LHCN-M2 (cell line): ENCODE results near the gene OTOA. TPM values are rescaled to one million over a fixed set of nuclear protein-coding genes. Genes with fewer than 3 reads are reported as not detected.
A peak's percentile ranks its signal among the peaks of the same experiment; 100 is the strongest.
"Not testable (repeated sequence)": the region's sequence is repeated elsewhere in the genome, so short reads cannot be mapped to it uniquely, and the experiment has no call there.

Source experiments
- DNase-seq: peaks from one replicate; pipeline ENCODE4 v3.0.0-alpha.2; 2012; ENCODE audit warnings: low read depth
- total RNA-seq: library from RNA; depleted of rRNA; stranded (reverse); fragments of >200 nt; gene quantifications from 2 replicates; pipeline ENCODE4 v1.2.3, GENCODE V29; 2014

The OTOA gene
- total RNA-seq, 1 experiment from 2014 or later, result 0.06 TPM

DNA sequence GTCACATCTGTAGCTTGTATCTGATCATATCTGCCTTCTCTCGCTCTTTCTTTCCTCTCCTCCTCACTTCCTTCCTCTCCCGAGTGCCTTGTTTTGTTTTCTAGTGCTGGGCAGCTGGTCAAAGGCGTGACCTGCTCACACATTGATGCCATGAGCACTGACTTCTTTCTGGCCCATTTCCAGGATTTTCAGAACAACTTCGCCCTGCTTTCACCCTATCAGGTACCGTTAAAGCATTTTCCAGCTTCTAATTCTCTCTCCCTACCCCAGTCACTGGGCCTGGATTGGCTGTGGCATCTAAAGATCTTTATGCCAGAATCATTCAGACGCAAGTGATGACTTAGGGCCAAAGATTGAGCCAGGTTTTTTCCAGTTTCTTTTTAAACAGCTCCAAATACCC is 55.5 kb downstream of the OTOA start:
- peak; percentile 12 for DNase-seq

DNA sequence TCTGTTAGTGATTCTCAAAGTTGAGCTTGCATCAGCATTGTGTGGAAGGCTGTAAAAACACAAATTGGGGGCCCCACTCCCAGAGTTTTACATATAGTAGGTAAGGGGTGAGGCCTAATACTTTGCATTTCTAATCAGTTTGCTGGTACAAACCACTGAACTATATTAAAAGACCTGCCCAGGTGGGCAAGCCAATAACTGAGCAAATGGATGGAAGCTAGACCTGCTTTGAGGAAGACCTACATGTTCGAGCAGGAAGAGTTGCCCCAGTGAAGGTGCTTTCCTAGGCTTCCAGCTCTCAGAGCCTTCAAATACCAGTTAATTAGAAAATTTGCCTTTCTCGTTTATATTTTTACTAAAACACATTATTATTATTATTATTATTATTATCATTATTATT is 56.8 kb downstream of the OTOA start:
- no peak for DNase-seq

DNA sequence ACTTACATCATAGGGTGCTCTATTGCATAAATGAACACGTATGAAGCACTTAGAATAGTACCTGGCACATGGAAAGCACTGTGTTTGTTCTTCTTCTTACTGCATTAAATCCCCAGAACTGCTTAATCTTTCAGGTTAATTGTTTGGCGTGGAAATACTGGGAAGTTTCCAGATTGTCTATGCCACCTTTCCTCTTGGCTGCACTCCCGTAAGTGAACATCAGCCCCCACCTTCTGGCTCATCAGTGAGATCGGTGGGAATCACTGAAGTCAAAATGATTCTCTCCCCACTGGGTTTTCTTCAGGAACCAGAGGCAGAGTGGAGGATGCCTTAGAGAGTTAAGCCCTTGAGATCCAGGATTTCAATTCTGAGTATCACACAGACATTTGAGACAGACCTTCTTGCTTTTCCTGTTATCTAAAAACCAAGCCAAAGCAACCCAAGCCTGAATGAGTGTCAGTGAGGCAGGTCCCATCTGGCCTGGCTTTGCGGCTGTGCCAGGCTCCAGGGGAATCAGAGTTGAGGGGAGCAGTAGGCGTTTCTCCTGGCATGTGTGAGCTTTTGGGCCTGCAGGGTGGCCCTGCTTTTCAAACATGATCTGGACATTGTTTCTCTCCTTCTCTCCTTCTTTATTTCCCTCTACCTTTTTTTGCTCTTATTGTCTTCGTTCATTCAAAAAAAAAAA is 59.1 kb downstream of the OTOA start:
- DNase-seq, result no peak

DNA sequence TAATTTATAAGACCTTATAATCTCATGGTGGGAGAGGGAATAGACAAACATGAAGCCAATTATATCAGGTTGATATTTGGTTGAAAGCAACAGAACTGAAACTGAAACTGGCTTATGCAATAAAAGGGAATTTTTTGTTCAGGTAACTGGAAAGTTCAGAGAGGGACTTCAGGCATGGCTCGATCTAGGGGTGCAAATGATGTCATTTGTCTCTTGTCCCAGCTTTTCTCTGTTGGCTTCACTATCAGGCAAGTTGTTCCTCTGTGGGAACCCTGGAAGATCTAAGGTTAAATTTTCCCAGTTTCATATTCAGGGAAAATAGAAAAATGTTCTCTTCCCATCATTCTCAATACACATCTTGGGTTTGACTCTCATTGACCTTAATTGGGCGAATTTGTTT is 59.8 kb downstream of the OTOA start:
- DNase-seq, result no peak

DNA sequence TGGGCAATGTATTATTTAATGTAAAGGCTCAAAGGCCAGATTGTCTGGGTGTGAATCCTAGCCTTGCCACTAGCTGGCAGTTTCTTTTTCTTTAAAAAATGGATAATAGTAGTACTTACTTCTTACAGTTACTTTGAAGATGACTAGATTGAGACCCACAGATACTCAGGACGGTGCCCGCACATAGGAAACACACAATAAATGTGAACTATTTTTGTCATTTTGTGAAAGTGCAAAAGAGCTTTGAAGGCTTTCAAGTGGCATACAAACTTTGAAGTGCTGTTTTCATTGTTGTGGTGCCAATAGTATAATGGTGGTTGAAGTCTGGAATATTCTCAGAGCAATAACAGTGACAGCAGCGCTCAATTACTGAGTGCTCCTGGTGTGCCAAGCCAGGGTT is 63.6 kb downstream of the OTOA start:
- no peak for DNase-seq

DNA sequence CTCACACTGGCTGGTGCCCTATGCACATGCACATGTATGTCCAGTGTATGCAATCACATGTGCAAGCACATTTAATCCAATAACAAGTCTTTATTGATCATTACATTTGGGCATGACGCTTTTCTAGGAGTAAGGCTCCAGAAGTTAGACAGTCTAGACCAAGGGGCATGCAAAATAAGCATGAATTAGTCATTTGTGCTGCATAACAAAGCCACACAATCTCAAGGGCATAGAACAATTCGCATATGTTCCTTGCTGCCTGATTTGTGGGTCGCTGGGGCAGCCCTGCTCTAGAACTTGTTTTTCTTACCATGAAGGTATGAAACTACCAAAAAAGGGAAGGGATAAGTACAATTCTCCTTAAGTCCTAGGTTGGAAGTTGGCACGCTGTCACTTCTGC is 67.5 kb downstream of the OTOA start:
- DNase-seq, result not testable (repeated sequence)

DNA sequence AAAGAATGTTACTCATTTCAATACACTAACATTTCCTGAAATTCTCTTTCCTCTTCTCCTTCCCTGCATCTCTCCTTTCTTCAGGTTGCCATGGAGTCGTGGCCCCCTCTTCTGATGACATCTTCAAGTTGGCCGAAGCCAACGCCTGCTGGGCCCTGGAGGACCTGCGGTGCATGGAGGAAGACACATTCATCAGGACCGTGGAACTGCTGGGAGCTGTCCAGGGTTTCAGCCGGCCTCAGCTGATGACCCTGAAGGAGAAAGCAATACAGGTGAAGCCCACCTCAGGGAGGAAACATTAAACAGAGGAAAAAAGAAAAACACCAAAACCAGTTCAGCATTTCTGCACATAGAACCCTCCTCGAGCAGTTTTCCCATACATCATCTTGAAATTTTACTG is 76.9 kb downstream of the OTOA start:
- DNase-seq, result not testable (repeated sequence)

DNA sequence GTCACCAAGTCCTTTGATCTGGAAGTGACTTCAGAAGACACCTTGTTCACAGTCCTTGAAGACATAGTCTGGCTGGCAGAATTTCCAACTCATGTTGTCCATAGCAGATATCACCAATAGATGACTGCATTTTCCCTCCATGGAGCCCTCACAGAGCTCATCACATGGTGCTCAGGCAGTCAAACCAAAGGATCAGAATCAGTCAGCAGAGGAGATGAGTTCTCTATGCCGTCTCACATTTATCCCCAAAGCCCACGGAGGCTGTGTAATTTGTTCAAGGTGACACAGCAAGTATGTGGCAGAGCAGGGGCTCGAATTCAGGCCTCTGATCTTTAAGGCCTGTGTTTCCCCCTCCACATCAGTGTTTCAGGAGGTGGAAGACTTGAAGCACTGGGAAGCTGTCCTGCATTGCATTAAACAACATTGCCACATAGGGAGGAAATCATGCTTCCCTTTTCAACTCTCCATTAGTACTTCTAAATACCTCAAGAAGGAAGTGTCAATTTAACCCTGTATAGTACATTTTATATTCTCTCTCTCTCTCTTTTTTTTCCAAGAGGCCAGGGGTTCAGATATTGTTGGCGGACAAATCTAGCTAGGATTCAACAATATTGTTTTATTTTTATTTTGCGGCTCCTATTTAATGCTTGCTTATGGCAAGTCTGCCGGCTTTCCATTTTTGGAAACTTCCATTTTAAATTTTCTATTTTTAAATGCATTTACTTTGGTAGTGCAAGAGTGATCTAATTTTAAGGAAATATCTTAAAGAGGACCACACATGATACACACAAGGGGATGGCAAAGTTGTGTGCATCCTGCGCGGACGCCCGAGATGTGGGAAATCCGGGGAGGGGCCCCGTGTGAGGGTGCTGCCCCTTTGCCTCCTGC is 92.7 kb downstream of the OTOA start:
- not testable (repeated sequence) for DNase-seq

DNA sequence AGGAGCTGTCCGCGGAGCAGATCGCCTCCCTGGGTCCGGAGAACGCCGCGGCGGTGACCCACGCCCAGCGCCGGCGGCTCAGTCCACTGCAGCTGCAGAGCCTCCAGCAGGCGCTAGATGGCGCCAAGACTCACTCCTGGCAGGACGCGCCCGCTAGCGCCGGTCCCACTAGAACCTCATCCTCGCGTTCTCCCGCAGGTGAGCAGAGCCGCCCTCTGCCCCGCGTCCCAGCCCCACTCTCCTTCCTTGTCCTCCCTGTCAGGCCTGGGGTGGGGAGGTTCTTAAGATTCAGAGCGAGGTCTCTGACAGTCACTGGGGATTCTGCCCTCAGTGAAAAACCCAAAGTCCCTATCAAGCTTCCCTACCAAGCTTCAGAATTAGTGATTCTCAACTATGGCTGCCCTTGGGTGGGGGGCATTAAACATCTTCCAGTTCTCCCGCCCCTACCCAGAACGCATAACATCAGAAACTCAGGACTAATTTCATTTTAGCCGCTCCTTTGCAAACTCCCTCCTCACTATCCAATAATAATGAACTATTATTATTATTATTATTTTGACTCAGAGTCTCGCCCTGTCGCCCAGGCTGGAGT is 93.4 kb downstream of the OTOA start:
- DNase-seq, result not testable (repeated sequence)

DNA sequence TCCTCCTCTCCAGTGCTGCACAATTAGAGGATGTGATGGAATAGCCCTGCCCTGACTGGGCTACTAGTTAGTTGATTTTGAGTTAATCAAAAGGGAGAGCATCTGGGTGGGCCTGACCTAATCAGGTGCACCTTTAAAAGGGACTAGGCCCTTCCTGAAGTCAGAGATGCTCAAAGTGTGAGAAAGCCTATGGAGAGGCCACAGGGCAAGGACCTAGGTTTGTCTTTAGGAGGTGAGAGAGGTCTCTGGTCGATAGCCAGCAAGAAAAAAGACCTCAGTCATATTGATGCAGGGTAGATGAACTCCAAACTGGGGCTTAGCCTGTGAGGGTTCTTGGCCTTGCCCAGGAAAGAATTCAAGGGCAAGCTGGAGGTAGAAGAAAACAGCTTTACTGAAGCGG is 104.5 kb downstream of the OTOA start:
- not testable (repeated sequence) for DNase-seq

DNA sequence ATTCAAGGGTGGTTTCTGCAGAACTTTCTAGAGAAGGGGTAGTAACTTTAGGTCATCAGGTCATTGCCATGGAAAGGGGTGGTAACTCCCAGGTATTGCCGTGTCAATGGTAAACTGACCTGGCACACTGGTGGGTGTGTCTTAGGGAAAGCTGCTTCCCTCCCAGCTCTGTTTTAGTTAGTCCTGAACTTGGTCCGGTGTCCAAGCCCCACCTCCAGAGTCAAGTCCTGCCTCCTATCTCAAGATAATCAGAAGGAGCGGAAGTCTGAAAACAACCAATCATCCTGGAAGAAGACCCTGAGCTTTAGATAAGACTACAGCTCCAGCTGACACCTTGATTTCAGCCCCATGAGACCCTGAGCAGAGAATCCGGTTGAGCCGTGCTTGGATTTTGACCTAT is 105.0 kb downstream of the OTOA start:
- not testable (repeated sequence) for DNase-seq

DNA sequence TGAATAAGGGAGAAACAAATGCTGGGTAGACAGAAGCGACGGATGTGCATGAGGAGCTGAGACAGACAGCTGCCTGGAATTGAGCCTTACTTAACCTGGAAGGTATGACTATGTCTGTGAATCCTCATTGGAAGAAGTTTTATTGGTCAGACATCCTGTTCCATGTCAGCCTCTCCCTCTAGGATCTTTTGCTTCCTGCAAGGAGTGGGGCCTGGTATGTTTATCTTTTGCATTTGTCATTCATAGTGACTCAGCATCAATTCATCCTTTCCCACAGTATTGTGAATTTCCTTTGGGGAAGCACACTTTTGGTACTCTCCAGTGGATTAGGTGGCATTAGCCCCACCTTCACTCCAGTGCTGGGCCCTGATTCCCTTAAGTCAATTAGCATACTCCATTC is 105.5 kb downstream of the OTOA start:
- DNase-seq, result peak; percentile 89

DNA sequence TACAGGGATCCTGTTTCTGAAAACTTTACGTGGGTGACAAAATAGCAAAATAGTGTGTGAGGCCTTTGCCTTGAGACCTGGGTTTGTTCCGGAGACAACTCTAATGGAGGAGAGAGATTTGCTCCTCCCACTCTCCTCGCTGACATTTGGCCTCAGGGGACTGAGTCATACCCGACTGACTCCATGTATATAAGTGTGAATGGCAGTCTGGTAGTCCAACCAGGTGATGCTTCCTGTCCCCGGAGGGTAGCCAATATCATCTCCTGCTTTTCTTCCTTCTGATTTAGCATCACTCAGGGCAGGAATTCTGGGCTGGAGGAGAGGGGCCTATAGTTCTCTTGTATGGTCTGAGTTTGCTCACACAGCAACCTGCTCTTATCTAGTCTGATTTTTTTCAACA is 106.8 kb downstream of the OTOA start:
- DNase-seq, result not testable (repeated sequence)

DNA sequence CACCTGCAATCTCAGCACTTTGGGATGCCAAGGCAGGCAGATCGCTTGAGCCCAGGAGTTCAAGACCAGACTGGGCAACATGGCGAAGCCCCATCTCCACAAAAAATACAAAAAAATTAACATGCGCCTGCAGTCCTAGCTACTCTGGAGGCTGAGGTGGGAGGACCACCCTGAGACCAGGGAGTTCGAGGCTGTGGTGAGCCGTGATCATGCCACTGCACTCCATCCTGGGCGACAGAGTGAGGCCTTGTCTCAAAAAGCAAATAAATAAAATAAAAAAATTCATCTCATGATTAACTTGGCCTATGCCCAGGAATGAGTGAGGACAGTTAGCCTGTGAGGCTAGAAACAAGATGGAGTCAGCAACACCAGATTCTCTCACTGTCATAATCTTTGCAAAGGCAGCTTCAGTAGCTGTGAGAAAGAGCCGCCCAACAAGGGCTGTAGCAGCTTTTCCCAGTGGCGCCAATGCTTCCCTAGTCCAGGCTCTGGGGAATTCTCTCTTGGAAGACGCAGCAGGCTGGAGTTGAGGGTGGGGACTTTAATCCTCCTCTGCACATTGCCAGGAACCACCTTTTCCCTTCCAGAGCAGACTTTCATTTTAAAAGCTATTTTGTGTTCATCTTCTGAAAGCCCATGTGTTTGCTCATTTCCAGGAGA is 108.9 kb downstream of the OTOA start:
- DNase-seq, result peak; percentile 5

DNA sequence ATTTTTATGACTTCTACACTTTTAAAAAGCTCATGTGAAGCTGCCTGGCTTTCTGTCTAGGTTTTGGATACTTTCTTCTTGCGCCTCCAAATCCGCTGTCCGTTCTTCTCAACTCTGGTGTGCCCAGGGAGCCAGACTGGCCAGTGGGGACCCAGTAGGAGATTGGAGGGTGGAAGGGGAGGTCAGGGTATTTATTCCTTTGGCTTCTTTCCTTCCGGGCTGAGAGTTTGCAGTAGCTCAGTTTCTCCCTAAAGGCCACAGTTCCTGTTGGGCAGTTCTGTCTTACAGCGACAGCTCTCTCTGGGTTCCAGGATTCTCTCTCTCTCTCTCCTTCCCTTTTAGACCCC is 109.4 kb downstream of the OTOA start:
- DNase-seq, result not testable (repeated sequence)

DNA sequence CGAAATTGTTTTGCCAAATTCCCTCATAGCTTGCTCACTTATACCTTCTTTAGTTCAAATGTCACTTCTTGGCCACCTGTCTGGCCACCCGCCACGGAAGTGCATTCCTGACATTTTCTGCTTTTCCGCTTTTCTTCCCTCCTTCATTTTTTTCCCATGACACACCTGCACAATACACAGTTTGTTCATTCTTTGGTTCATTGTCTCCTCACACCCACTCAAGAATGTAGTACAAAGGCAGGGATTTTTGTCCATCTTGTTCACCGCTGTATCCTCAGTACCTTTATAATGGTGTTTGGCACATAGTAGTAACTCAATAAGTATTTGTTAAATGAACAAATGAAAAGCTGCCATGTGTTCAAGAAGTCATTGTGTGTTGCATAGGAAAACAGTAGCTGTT is 116.8 kb downstream of the OTOA start:
- not testable (repeated sequence) for DNase-seq

DNA sequence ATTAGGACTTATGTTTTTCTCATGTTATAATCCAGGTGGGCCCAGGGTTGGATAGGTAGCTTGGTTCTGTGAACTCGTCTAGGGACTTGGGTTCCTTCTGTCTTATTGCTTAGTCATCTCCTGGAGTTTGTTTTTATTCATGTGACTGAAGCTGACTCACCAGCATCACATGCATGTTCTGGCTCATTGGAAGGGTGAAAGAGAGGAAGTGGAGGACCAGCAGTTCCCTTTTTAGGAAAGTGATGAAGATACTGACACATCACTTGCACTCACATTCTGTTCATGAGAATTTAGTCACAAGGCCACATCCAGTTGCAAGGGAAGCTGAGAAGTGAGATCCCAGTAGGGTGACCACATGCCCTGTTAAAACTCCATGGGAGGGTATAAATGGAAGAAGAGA is 126.7 kb downstream of the OTOA start:
- DNase-seq, result not testable (repeated sequence)

DNA sequence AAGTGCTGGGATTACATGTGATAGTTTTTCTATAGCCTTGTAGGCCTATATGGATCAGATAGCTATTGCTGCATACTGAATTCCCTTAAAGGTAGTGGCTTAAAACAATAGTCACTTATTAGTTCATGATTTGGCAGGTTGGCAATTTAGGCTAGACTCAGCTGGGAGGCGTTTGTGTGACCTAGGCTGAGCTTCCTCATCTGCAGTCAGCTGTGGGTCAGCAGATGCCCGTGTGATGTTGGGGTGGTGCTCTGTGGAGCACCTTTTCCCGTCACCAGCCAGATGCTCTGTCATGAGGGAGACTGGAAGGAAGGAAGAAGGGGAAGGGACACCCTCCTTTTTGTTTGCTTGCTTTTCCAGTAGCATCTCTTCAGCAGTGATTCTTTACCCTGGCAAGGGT is 129.5 kb downstream of the OTOA start:
- DNase-seq, result not testable (repeated sequence)

DNA sequence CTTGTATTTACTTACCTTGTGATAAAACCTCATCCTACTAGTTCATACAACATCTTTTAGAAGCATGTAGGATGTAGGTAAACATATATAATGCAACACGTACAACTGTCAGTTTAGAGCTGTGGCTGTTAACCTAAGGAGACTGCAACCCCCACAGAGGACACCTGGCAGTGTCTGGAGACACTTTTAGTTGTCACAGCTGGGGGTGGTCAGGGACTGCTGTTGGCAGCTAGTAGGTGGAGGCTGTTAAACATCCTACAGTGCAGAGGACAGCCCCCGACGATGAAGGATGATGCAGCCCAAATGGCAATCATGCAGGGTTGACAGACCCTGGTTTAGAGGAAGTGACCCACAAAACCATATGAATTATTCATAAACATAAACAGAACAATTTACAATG is 134.8 kb downstream of the OTOA start:
- DNase-seq, result not testable (repeated sequence)

DNA sequence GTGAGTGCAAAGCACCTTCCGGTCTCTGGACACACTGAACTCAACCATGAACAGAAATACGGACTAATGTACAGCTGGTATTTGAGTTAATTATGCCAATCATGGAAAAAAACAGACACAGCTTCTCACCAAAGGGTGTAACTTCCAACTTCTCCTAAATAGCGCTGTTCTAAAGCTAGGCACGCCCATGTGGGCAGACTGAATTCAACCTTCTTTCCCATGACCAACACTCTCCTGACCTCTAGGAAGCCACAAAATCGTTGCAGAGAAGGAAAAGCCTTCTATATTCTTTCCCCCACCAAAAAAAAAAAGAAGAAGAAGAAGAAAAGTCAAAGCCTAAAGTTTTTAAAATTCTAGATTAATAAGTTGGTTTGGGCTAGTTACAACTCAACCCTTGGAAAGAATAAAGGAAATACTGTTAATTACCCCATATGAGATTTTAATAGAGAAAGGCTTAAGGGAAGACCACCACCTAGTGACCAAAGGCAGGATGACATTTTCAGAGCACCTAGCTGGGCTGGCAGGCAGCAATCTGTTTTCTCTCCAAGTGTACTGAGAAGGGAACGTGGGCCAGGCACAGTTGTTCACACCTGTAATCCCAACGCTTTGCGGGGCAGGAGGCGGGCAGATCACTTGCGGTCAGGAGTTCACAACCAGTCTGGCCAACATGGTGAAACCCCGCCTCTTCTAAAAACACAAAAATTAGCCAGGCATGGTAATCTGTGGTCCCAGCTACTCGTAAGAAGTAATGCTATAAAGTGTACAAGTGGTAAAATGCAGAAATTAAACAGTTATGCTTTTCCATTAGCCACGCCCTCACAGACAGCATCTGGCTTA is 138.0 kb downstream of the OTOA start:
- peak; percentile 28 for DNase-seq

DNA sequence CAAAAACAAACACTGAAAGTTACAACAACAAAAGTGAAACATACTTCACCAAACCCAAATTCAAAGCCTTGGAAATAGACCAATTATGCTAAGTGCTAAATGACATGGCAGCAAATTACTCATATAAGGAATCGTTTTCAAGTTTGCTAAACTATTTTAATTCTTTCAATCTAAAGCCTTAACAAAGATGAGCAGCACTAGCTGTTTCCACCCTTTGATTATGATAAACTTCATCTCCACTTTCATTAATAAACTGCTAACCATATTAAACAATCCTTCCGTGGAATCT is 138.6 kb downstream of the OTOA start:
- DNase-seq, result not testable (repeated sequence)
